HG03460 (cell line): ENCODE measurements around the gene CHMP4A.
A peak's percentile ranks its signal among the peaks of the same experiment; 100 is the strongest.

ENCODE experiments used
- ATAC-seq: cut with Tn5 transposase; IDR thresholded peaks from one replicate; pipeline ENCODE4 v1.9.1; 2021; ENCODE audit not compliant: unreplicated experiment

The CHMP4A gene

GRCh38 chr14:24212924-24213865 is at the start of gene CHMP4A:
Gene CHMP4A, minus strand, starts transcription at chr14:24213488. Its CDS starts 49 bp downstream, at chr14:24213439.
- ATAC-seq: peak; percentile 83

GRCh38 chr14:24261969-24262327 is 48.7 kb upstream of the CHMP4A start:
- no peak for ATAC-seq

- ATAC-seq: no peak
Measured at GRCh38 chr14:24261256-24261968, 48.1 kb upstream of the CHMP4A start.

- ATAC-seq: no peak
Measured at GRCh38 chr14:24260780-24261157, 47.5 kb upstream of the CHMP4A start.

GRCh38 chr14:24260026-24260779 is 46.9 kb upstream of the CHMP4A start:
- no peak for ATAC-seq

GRCh38 chr14:24259282-24260025 is 46.2 kb upstream of the CHMP4A start:
- no peak for ATAC-seq

- ATAC-seq: no peak
Measured at GRCh38 chr14:24258548-24259265, 45.4 kb upstream of the CHMP4A start.

- ATAC-seq: no peak
Measured at GRCh38 chr14:24258119-24258518, 44.8 kb upstream of the CHMP4A start.

GRCh38 chr14:24256960-24257359 is 43.7 kb upstream of the CHMP4A start:
- no peak for ATAC-seq

GRCh38 chr14:24255931-24256711 is 42.8 kb upstream of the CHMP4A start:
- no peak for ATAC-seq

- ATAC-seq: no peak
Measured at GRCh38 chr14:24255438-24255837, 42.1 kb upstream of the CHMP4A start.

- ATAC-seq: no peak
Measured at GRCh38 chr14:24254630-24255392, 41.5 kb upstream of the CHMP4A start.

- no peak for ATAC-seq
Measured at GRCh38 chr14:24253936-24254335, 40.6 kb upstream of the CHMP4A start.

- ATAC-seq: no peak
Measured at GRCh38 chr14:24252289-24253124, 39.2 kb upstream of the CHMP4A start.

- ATAC-seq: no peak
Measured at GRCh38 chr14:24251880-24252288, 38.6 kb upstream of the CHMP4A start.

- no peak for ATAC-seq
Measured at GRCh38 chr14:24250354-24250753, 37.1 kb upstream of the CHMP4A start.

GRCh38 chr14:24249230-24250021 is 36.1 kb upstream of the CHMP4A start:
- no peak for ATAC-seq
